Umbilical cord (tissue), 2 donors: ENCODE results near the gene BCL2L1. TPM values are rescaled to one million over a fixed set of nuclear protein-coding genes. Genes with fewer than 3 reads are reported as not detected.
"Not testable (repeated sequence)": the region's sequence is repeated elsewhere in the genome, so short reads cannot be mapped to it uniquely, and the experiment has no call there.

ENCODE experiments used
- DNase-seq: peaks from one replicate; pipeline ENCODE4 v3.0.0-alpha.2; 2015; ENCODE audit warnings: low spot score
- total RNA-seq: library from RNA; depleted of rRNA; stranded (reverse); fragments of >200 nt; gene quantifications from one replicate; pipeline ENCODE4 v1.2.3, GENCODE V29; 2014; ENCODE audit warnings: low replicate concordance; ENCODE audit not compliant: insufficient read depth

Gene BCL2L1
- total RNA-seq, 1 donor from 2014 or later, result 37.8 TPM

GRCh38 chr20:31677553-31678260 lies 45.0 kb downstream of the BCL2L1 start:
- no peak for DNase-seq

GRCh38 chr20:31676609-31676989 lies 46.1 kb downstream of the BCL2L1 start:
- DNase-seq, result no peak

GRCh38 chr20:31675828-31676608 lies 46.6 kb downstream of the BCL2L1 start:
- no peak for DNase-seq

- DNase-seq, result peak; percentile 71
Measured at GRCh38 chr20:31674895-31675827, 47.5 kb downstream of the BCL2L1 start.

- no peak for DNase-seq
Measured at GRCh38 chr20:31673943-31674463, 48.7 kb downstream of the BCL2L1 start.

GRCh38 chr20:31673435-31673834 lies 49.2 kb downstream of the BCL2L1 start:
- no peak for DNase-seq

- DNase-seq, result no peak
Measured at GRCh38 chr20:31671324-31671723, 51.3 kb downstream of the BCL2L1 start.

GRCh38 chr20:31670371-31671228 lies 52.1 kb downstream of the BCL2L1 start:
- DNase-seq, result peak; percentile 61

- DNase-seq, result no peak
Measured at GRCh38 chr20:31669876-31670275, 52.8 kb downstream of the BCL2L1 start.

- not testable (repeated sequence) for DNase-seq
Measured at GRCh38 chr20:31668944-31669343, 53.7 kb downstream of the BCL2L1 start.

- DNase-seq, result no peak
Measured at GRCh38 chr20:31667315-31668285, 55.1 kb downstream of the BCL2L1 start.

GRCh38 chr20:31666258-31667042 lies 56.2 kb downstream of the BCL2L1 start:
- no peak for DNase-seq

- DNase-seq, result no peak
Measured at GRCh38 chr20:31665753-31666152, 56.9 kb downstream of the BCL2L1 start.

GRCh38 chr20:31664696-31665354 lies 57.8 kb downstream of the BCL2L1 start:
- DNase-seq, result no peak

GRCh38 chr20:31663838-31664695 lies 58.6 kb downstream of the BCL2L1 start:
- no peak for DNase-seq

GRCh38 chr20:31663524-31663837 lies 59.2 kb downstream of the BCL2L1 start:
- no peak for DNase-seq

GRCh38 chr20:31662372-31662854 lies 60.3 kb downstream of the BCL2L1 start:
- DNase-seq, result no peak
